K562 (cell line): ENCODE data around the gene STXBP6. TPM values are rescaled to one million over a fixed set of nuclear protein-coding genes. Genes with fewer than 3 reads are reported as not detected.

Experiments used
- ATAC-seq: fragments of 200-7000 bp; cut with Tn5 transposase; 3 replicates; pipeline ENCODE4 v1.9.1; 2020; ENCODE audit warnings: moderate library complexity
- BruUV-seq: library from RNA; stranded (reverse); fragments of 400-500 nt; replicated peaks from 2 replicates; lab custom pipeline; 2021; lab: Mats Ljungman, UMichigan
- CTCF ChIA-PET: fragments of 300-600 bp; formaldehyde crosslinking; extraction: SDS; loops from one replicate; lab custom pipeline; 2021; ENCODE audit warnings: low intra/inter-chr PET ratio; lab: Yijun Ruan, JAX
- POLR2A ChIA-PET: fragments of 300-600, 350-650 bp; sonication (Branson Sonifier 250); formaldehyde crosslinking; extraction: SDS; loops from one replicate; lab custom pipeline; 2021; ENCODE audit warnings: antibody characterized with exemption, inconsistent platforms; lab: Yijun Ruan, JAX
- DNase-seq, 4 experiments: peaks; one replicate each; pipeline versions ENCODE4 v3.0.0 to v3.0.0-alpha.2; 2011 to 2018; ENCODE audit warnings: low spot score in 3 of 4, mixed read lengths in 3 of 4; ENCODE audit errors: extremely low read depth in 1 of 4
- FAIRE-seq: peaks from 2 replicates; lab custom pipeline; 2011; peaks lifted over from hg19 to GRCh38; lab: Jason Lieb, UNC
- H2AFZ ChIP-seq: 2 replicates; pipeline ENCODE4 v1.6.0; 2011; ENCODE audit warnings: low read depth, low read length, control low read depth, inconsistent platforms
- H3K27ac ChIP-seq: fragments of 200-600 bp; 3 replicates; pipeline ENCODE4 v1.8.0; 2011; ENCODE audit warnings: low read depth, mild to moderate bottlenecking, control low read depth, inconsistent platforms, low read length, moderate library complexity, mixed read lengths; ENCODE audit errors: extremely low read depth
- H3K27me3 ChIP-seq, 2 experiments: fragments of 300-600 bp in 1 of 2; 2 replicates in 1 of 2; 3 replicates in 1 of 2; pipeline versions ENCODE4 v1.6.0 to v1.8.0; 2011; ENCODE audit warnings: inconsistent platforms in 2 of 2, low read length in 2 of 2, mild to moderate bottlenecking in 1 of 2, mixed read lengths in 1 of 2, moderate library complexity in 1 of 2; ENCODE audit not compliant: control insufficient read depth in 2 of 2, insufficient read depth in 2 of 2
- H3K36me3 ChIP-seq: fragments of 300-600 bp; 3 replicates; pipeline ENCODE4 v1.8.0; 2011; ENCODE audit warnings: mild to moderate bottlenecking, low read length, inconsistent platforms; ENCODE audit not compliant: control insufficient read depth, insufficient read depth
- H3K4me1 ChIP-seq, 2 experiments: fragments of 200-600 bp in 1 of 2; replicated peaks in 1 of 2; 2 replicates in 1 of 2; 3 replicates in 1 of 2; pipeline versions ENCODE4 v1.5.1 to v1.8.0; 2011; ENCODE audit warnings: inconsistent platforms in 2 of 2, low read length in 2 of 2, mild to moderate bottlenecking in 1 of 2, mixed read lengths in 1 of 2, moderate library complexity in 1 of 2; ENCODE audit not compliant: control insufficient read depth in 2 of 2, insufficient read depth in 2 of 2
- H3K4me2 ChIP-seq: 2 replicates; pipeline ENCODE4 v1.6.1; 2011; ENCODE audit warnings: low read length, control low read depth, inconsistent platforms, mixed read lengths; ENCODE audit not compliant: insufficient read depth
- H3K4me3 ChIP-seq: fragments of 200-600 bp; sonication (generic), shearing (Covaris generic); 2 replicates; pipeline ENCODE4 v1.5.1; 2016; ENCODE audit warnings: control low read depth, inconsistent platforms
- H3K79me2 ChIP-seq: fragments of 200-600 bp; 3 replicates; pipeline ENCODE4 v1.8.0; 2011; ENCODE audit warnings: low read length, inconsistent platforms; ENCODE audit not compliant: control insufficient read depth, insufficient read depth
- H3K9ac ChIP-seq, 2 experiments: 2 replicates each; pipeline versions ENCODE4 v1.6.0 to v1.6.1; 2011; ENCODE audit warnings: low read depth in 2 of 2, low read length in 2 of 2, control low read depth in 1 of 2, inconsistent platforms in 1 of 2, mild to moderate bottlenecking in 1 of 2, mixed read lengths in 1 of 2; ENCODE audit not compliant: insufficient read depth in 1 of 2
- H3K9me1 ChIP-seq: one replicate; pipeline ENCODE4 v1.6.0; 2011; ENCODE audit warnings: inconsistent platforms, mild to moderate bottlenecking, low read length, moderate library complexity; ENCODE audit not compliant: control insufficient read depth, insufficient read depth
- H3K9me3 ChIP-seq: replicated peaks from 2 replicates; pipeline ENCODE4 v1.5.1; 2011; ENCODE audit warnings: low read depth, low read length, inconsistent platforms; ENCODE audit not compliant: control insufficient read depth, insufficient read depth
- H4K20me1 ChIP-seq: replicated peaks from 2 replicates; pipeline ENCODE4 v1.6.1; 2011; ENCODE audit warnings: low read length, inconsistent platforms, mixed read lengths; ENCODE audit not compliant: control insufficient read depth, insufficient read depth
- CREB1 ChIP-seq, 2 experiments: sonication (generic) in 1 of 2; formaldehyde crosslinking in 1 of 2; IDR thresholded peaks; 2 replicates each; pipeline versions ENCODE4 v1.6.1 to v1.8.0; 2012 to 2022; ENCODE audit warnings: inconsistent platforms in 1 of 2, mild to moderate bottlenecking in 1 of 2, missing genetic modification reagents in 1 of 2, moderate library complexity in 1 of 2
- SP2 ChIP-seq: IDR thresholded peaks from 2 replicates; pipeline ENCODE4 v1.6.1; 2011; ENCODE audit warnings: mild to moderate bottlenecking, low read depth, low read length, moderate library complexity; ENCODE audit not compliant: poor library complexity, severe bottlenecking; ENCODE audit errors: extremely low read depth
- ZBTB11 ChIP-seq, 3 experiments: fragments of 200-800 bp in 1 of 3; fragments of 250-450 bp in 1 of 3; fragments of 450-650 bp in 1 of 3; sonication (Bioruptor Pico) in 1 of 3; sonication (Bioruptor generic) in 1 of 3; formaldehyde crosslinking in 1 of 3; IDR thresholded peaks; 2 replicates each; pipeline versions ENCODE4 v1.6.1 to v1.8.0; 2016 to 2022; ENCODE audit warnings: mild to moderate bottlenecking in 2 of 3, missing genetic modification characterization in 2 of 3, missing compliant biosample characterization in 1 of 3, moderate library complexity in 1 of 3
- WGBS: fragments of 100-300 bp; shearing (Covaris generic); methylation state at CpG from one replicate; pipeline ENCODE4 v1.1.6; 2016; ENCODE audit warnings: low coverage, mixed read lengths; ENCODE audit not compliant: insufficient coverage; ENCODE audit errors: missing lambda C conversion rate; 5-methylcytosine and 5-hydroxymethylcytosine counted together
- in situ Hi-C: fragments of 300-500 bp; cut with MboI; formaldehyde crosslinking; loops from 4 replicates; pipeline ENCODE4 v1.15.0; 2018; ENCODE audit warnings: inconsistent platforms, mixed read lengths
- intact Hi-C: fragments of 100-400 bp; cut with micrococcal nuclease; formaldehyde crosslinking; loops from 2 replicates; pipeline ENCODE4 v1.14.2; 2022
- polyA plus RNA-seq, 8 experiments: library from polyadenylated mRNA; depleted of rRNA in 4 of 8; stranded (reverse) in 5 of 8; unstranded in 3 of 8; fragments of >200 nt; fragmentation: Nextera tagmentation in 2 of 8; fragmentation: Illumina TruSeq in 1 of 8; extraction: Ambion mirVana in 2 of 8; extraction: Trizol in 1 of 8; gene quantifications; 2 replicates each; pipeline versions ENCODE4 v1.2.1 to v1.2.3, GENCODE V29; 2011 to 2014; ENCODE audit warnings: inconsistent platforms in 1 of 8, missing spikeins in 1 of 8
- total RNA-seq, 7 experiments: library from RNA; depleted of rRNA in 6 of 7; stranded (reverse); fragments of >200 nt in 6 of 7; fragmentation: Illumina TruSeq in 2 of 7; extraction: Trizol in 2 of 7; gene quantifications; 2 replicates each; pipeline versions ENCODE4 v1.2.1 to v1.2.3, GENCODE V29; 2011 to 2021; ENCODE audit warnings: low replicate concordance in 1 of 7

STXBP6 gene
- total and polyA plus RNA-seq, 9 of the 15 experiments (the other 6 are each of a cell fraction or from before 2014, with no cell fraction given), result 0.27 to 0.89 (median 0.59) TPM

DNA sequence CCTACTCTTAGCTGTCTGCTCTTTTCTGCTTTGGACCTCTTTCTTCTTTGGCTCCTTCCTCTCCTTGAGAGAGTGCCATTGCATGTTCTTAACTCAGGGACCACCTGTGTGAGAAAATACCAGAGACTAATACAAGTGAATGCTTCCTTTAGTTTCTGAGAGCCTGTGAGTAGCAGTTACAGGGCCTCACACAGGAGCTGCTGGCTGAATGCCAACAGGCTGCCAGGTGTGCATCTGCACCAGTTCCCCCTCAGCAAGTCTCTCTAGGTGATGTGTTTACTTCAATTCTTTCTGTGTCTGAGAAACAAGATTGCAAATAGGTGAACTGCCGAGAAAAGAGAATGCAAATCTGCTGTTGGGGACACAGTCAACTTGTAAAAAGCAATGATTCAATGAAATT, 108.2 kb downstream of the STXBP6 start:
- intact Hi-C loops, result no loop called here
- in situ Hi-C loops, result no loop called here
- H3K36me3 ChIP-seq, result no peaks in the 10 kb centered on the region
- H3K79me2 ChIP-seq, result no peaks in the 10 kb centered on the region
- CTCF ChIA-PET, result no interaction called here
- POLR2A ChIA-PET, result no interaction called here
- no peaks in the 10 kb centered on the region for H4K20me1 ChIP-seq
- no peaks in the 10 kb centered on the region for H3K4me1 ChIP-seq
- FAIRE-seq, result no peak
- H3K9me1 ChIP-seq, result no peaks in the 10 kb centered on the region
- no peaks in the 10 kb centered on the region for H3K27me3 ChIP-seq
- no peak overlapping the region for H3K9ac ChIP-seq
- no peaks in the 10 kb centered on the region for H3K9me3 ChIP-seq
- no TSS peak for BruUV-seq
- no peak overlapping the region for H3K4me3 ChIP-seq
- H3K27ac ChIP-seq, result no peak overlapping the region
- WGBS, result 0% methylated on average over 1 of the region's 1 CpG
- no peak for DNase-seq
- no peak overlapping the region for H3K4me2 ChIP-seq
- H2AFZ ChIP-seq, result no peak overlapping the region
- no peak for TF ChIP-seq CREB1 (IDR thresholded peaks at IDR 0.05)
- no peak for TF ChIP-seq CREB1 (CRISPR knock-in tag; IDR thresholded peaks at IDR 0.05)
- no peak for TF ChIP-seq SP2
- no peak for TF ChIP-seq ZBTB11 (CRISPR knock-in tag; IDR thresholded peaks at IDR 0.05)
- no peak for ATAC-seq
